Measurements from ENCODE around the gene SNCAIP.
"Not testable (repeated sequence)": the region's sequence is repeated elsewhere in the genome, so short reads cannot be mapped to it uniquely, and the experiment has no call there.

Gene SNCAIP

GRCh38 chr5:122471031-122471751 is 159.2 kb downstream of the SNCAIP start:
- no peak overlapping the region for H3K4me3 Mint-ChIP-seq
- H3K27me3 Mint-ChIP-seq = no peaks in the 10 kb centered on the region
- no peaks in the 10 kb centered on the region for H3K9me3 Mint-ChIP-seq
- no peaks in the 10 kb centered on the region for H3K4me1 Mint-ChIP-seq (ENCODE audit: low read depth)
- H3K27ac Mint-ChIP-seq = no peak overlapping the region
- intact Hi-C loops (cut with micrococcal nuclease) = no loop called here
- no peaks in the 10 kb centered on the region for H3K36me3 Mint-ChIP-seq (ENCODE audit: low read depth)

GRCh38 chr5:122471752-122472061 is 159.7 kb downstream of the SNCAIP start:
- Mint-ChIP-seq H3K27me3 (no peaks in the 10 kb centered on the region), H3K4me3 (no peak overlapping the region), H3K9me3 (no peaks in the 10 kb centered on the region), H3K36me3 (ENCODE audit: low read depth) (no peaks in the 10 kb centered on the region), H3K27ac (no peak overlapping the region), H3K4me1 (ENCODE audit: low read depth) (no peaks in the 10 kb centered on the region)
- intact Hi-C loops (cut with micrococcal nuclease) = no loop called here

- Mint-ChIP-seq H3K4me3 (no peak overlapping the region), H3K4me1 (ENCODE audit: low read depth) (no peaks in the 10 kb centered on the region), H3K27ac (no peak overlapping the region), H3K27me3 (no peaks in the 10 kb centered on the region), H3K9me3 (no peaks in the 10 kb centered on the region), H3K36me3 (ENCODE audit: low read depth) (no peaks in the 10 kb centered on the region)
- intact Hi-C loops (cut with micrococcal nuclease) = no loop called here
Observed at GRCh38 chr5:122473138-122473843, 161.3 kb downstream of the SNCAIP start.

- no peaks in the 10 kb centered on the region for H3K27me3 Mint-ChIP-seq
Observed at GRCh38 chr5:122473941-122474340, 161.9 kb downstream of the SNCAIP start.

GRCh38 chr5:122478741-122479442 is 166.9 kb downstream of the SNCAIP start:
- H3K27ac Mint-ChIP-seq = no peak overlapping the region
- no peaks in the 10 kb centered on the region for H3K27me3 Mint-ChIP-seq
- no peaks in the 10 kb centered on the region for H3K4me1 Mint-ChIP-seq (ENCODE audit: low read depth)
- no peaks in the 10 kb centered on the region for H3K9me3 Mint-ChIP-seq
- H3K36me3 Mint-ChIP-seq (ENCODE audit: low read depth) = no peaks in the 10 kb centered on the region
- H3K4me3 Mint-ChIP-seq = no peak overlapping the region
- intact Hi-C loops (cut with micrococcal nuclease) = no loop called here

More at GRCh38 chr5:122473941-122474340, 161.9 kb downstream of the SNCAIP start:
- no peaks in the 10 kb centered on the region for H3K9me3 Mint-ChIP-seq
- no peak overlapping the region for H3K27ac Mint-ChIP-seq
- no peak overlapping the region for H3K4me3 Mint-ChIP-seq
- H3K4me1 Mint-ChIP-seq (ENCODE audit: low read depth) = no peaks in the 10 kb centered on the region
- H3K36me3 Mint-ChIP-seq (ENCODE audit: low read depth) = no peaks in the 10 kb centered on the region
- intact Hi-C loops (cut with micrococcal nuclease) = no loop called here

GRCh38 chr5:122480146-122480545 is 168.1 kb downstream of the SNCAIP start:
- no peaks in the 10 kb centered on the region for H3K9me3 Mint-ChIP-seq
- H3K27me3 Mint-ChIP-seq = no peaks in the 10 kb centered on the region
- H3K27ac Mint-ChIP-seq = no peak overlapping the region

GRCh38 chr5:122484103-122484502 is 172.1 kb downstream of the SNCAIP start:
- no peak overlapping the region for H3K27ac Mint-ChIP-seq
- H3K9me3 Mint-ChIP-seq = no peaks in the 10 kb centered on the region
- H3K4me3 Mint-ChIP-seq = no peak overlapping the region
- H3K4me1 Mint-ChIP-seq (ENCODE audit: low read depth) = no peaks in the 10 kb centered on the region
- intact Hi-C loops (cut with micrococcal nuclease) = no loop called here
- no peaks in the 10 kb centered on the region for H3K36me3 Mint-ChIP-seq (ENCODE audit: low read depth)
- no peaks in the 10 kb centered on the region for H3K27me3 Mint-ChIP-seq

More at GRCh38 chr5:122480146-122480545, 168.1 kb downstream of the SNCAIP start:
- H3K36me3 Mint-ChIP-seq (ENCODE audit: low read depth) = no peaks in the 10 kb centered on the region
- intact Hi-C loops (cut with micrococcal nuclease) = no loop called here
- no peak overlapping the region for H3K4me3 Mint-ChIP-seq
- H3K4me1 Mint-ChIP-seq (ENCODE audit: low read depth) = no peaks in the 10 kb centered on the region

GRCh38 chr5:122485226-122485625 is 173.2 kb downstream of the SNCAIP start:
- Mint-ChIP-seq H3K27ac (no peak overlapping the region), H3K4me1 (ENCODE audit: low read depth) (no peaks in the 10 kb centered on the region), H3K27me3 (no peaks in the 10 kb centered on the region), H3K36me3 (ENCODE audit: low read depth) (no peaks in the 10 kb centered on the region), H3K4me3 (no peak overlapping the region), H3K9me3 (no peaks in the 10 kb centered on the region)
- intact Hi-C loops (cut with micrococcal nuclease) = no loop called here

- H3K9me3 Mint-ChIP-seq; H3K27me3 Mint-ChIP-seq; H3K27ac Mint-ChIP-seq; H3K4me1 Mint-ChIP-seq (ENCODE audit: low read depth); H3K4me3 Mint-ChIP-seq; intact Hi-C loops (cut with micrococcal nuclease); H3K36me3 Mint-ChIP-seq (ENCODE audit: low read depth): not testable (repeated sequence)
Observed at GRCh38 chr5:122486616-122487015, 174.6 kb downstream of the SNCAIP start.

- Mint-ChIP-seq H3K27ac (no peak overlapping the region), H3K4me1 (ENCODE audit: low read depth) (no peaks in the 10 kb centered on the region), H3K9me3 (no peaks in the 10 kb centered on the region), H3K4me3 (no peak overlapping the region), H3K36me3 (ENCODE audit: low read depth) (no peaks in the 10 kb centered on the region), H3K27me3 (no peaks in the 10 kb centered on the region)
- intact Hi-C loops (cut with micrococcal nuclease) = loop anchor here (10.0 kb wide), 1 partner anchor 296 kb away; no protein-coding TSS in a partner anchor
Observed at GRCh38 chr5:122490718-122491117, 178.7 kb downstream of the SNCAIP start.

- H3K9me3 Mint-ChIP-seq = no peaks in the 10 kb centered on the region
- H3K27me3 Mint-ChIP-seq = no peaks in the 10 kb centered on the region
- no peaks in the 10 kb centered on the region for H3K36me3 Mint-ChIP-seq (ENCODE audit: low read depth)
- no peak overlapping the region for H3K4me3 Mint-ChIP-seq
- intact Hi-C loops (cut with micrococcal nuclease) = loop anchor here (10.0 kb wide), 1 partner anchor 298 kb away; no protein-coding TSS in a partner anchor
- H3K27ac Mint-ChIP-seq = no peak overlapping the region
- H3K4me1 Mint-ChIP-seq (ENCODE audit: low read depth) = no peaks in the 10 kb centered on the region
Observed at GRCh38 chr5:122492675-122493074, 180.6 kb downstream of the SNCAIP start.

GRCh38 chr5:122493091-122494021 is 181.3 kb downstream of the SNCAIP start:
- H3K36me3 Mint-ChIP-seq (ENCODE audit: low read depth) = no peaks in the 10 kb centered on the region

GRCh38 chr5:122494109-122494508 is 182.1 kb downstream of the SNCAIP start:
- Mint-ChIP-seq H3K27ac (no peak overlapping the region), H3K4me3 (no peak overlapping the region), H3K36me3 (ENCODE audit: low read depth) (no peaks in the 10 kb centered on the region), H3K9me3 (no peaks in the 10 kb centered on the region), H3K27me3 (peaks cover 2% of the 10 kb centered on the region), H3K4me1 (ENCODE audit: low read depth) (no peaks in the 10 kb centered on the region)
- intact Hi-C loops (cut with micrococcal nuclease) = loop anchor here (10.0 kb wide), 1 partner anchor 299 kb away; no protein-coding TSS in a partner anchor

More at GRCh38 chr5:122493091-122494021, 181.3 kb downstream of the SNCAIP start:
- intact Hi-C loops (cut with micrococcal nuclease) = loop anchor here (10.0 kb wide), 1 partner anchor 299 kb away; no protein-coding TSS in a partner anchor
- H3K27ac Mint-ChIP-seq = no peak overlapping the region
- H3K4me3 Mint-ChIP-seq = no peak overlapping the region
- no peaks in the 10 kb centered on the region for H3K4me1 Mint-ChIP-seq (ENCODE audit: low read depth)
- no peaks in the 10 kb centered on the region for H3K9me3 Mint-ChIP-seq
- no peaks in the 10 kb centered on the region for H3K27me3 Mint-ChIP-seq

All from dendritic cell treated with granulocyte-macrophage colony-stimulating factor and Interleukin-4, amounts not matched to agents 40 ng/mL and 50 ng/mL, for 4 days (primary cell).